HG03432 (cell line): ENCODE results near the gene NAV2.
"Not testable (repeated sequence)": the region's sequence is repeated elsewhere in the genome, so short reads cannot be mapped to it uniquely, and the experiment has no call there.

Experiments used
- ATAC-seq: cut with Tn5 transposase; IDR thresholded peaks from one replicate; pipeline ENCODE4 v1.9.1; 2021; ENCODE audit warnings: mild to moderate bottlenecking, moderate library complexity; ENCODE audit not compliant: unreplicated experiment

The NAV2 gene

GRCh38 chr11:20066013-20066782, 353.6 kb downstream of the NAV2 start:
- ATAC-seq = no peak

DNA sequence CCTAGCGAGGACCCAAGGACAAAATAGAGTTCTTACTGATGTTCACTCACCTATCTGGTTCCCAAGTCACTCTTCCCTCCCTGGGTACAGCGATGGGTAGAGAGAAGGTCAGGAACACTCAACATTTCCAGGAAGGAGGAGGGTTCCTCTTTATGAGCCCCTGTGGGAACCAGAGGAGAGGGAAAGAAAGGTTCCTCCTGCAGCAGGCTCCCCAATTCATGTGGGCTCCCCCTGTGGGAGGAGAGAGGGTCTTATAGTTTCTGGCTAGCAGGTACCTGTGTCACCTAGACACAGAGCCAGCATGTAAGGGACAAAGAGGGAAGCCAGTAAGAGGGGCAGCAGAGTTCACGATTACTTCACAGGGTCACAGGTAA, 354.1 kb downstream of the NAV2 start:
- ATAC-seq = no peak

GRCh38 chr11:20067665-20068064, 355.0 kb downstream of the NAV2 start:
- ATAC-seq = no peak

DNA sequence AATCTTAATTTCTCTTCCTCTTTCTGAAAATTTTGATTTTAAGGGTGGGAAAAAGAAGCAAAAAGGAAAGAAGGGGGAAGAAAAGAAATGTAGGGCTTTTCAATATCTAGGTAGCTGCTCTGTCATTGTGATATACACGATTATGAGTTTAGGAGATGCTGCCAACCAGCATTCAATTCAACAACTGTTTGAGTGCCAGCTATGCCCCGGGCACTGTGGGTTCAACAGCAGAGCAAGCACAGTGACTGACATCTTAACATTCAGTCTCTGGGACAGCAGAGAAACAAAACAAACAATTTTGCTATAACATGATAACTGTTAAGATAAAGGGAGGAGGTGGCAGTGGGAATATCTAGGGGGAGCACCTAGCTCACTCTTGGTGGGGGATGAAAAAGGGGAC, 356.1 kb downstream of the NAV2 start:
- ATAC-seq = no peak

- no peak for ATAC-seq
Observed at GRCh38 chr11:20070459-20070858, 357.8 kb downstream of the NAV2 start.

DNA sequence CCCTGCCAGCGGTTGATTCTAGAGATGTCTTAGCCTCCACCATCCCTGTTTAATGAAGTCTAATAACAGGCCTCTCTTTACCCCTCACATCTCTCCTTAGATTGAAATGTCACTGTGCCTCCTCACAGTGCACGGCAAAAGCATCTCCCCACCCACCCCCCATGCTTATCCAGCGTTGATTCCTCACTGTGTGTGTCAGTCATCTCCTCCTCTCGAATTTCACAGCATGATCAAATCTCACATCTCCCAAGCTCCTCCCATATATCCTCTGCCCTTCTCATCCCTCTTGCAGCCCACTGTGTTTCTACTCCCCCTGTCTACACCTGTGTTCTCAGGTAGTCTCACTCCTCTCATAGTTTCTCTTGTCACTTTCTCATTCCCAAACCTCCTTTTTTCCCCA, 363.0 kb downstream of the NAV2 start:
- ATAC-seq = no peak

- ATAC-seq = no peak
Observed at GRCh38 chr11:20078846-20079245, 366.2 kb downstream of the NAV2 start.

DNA sequence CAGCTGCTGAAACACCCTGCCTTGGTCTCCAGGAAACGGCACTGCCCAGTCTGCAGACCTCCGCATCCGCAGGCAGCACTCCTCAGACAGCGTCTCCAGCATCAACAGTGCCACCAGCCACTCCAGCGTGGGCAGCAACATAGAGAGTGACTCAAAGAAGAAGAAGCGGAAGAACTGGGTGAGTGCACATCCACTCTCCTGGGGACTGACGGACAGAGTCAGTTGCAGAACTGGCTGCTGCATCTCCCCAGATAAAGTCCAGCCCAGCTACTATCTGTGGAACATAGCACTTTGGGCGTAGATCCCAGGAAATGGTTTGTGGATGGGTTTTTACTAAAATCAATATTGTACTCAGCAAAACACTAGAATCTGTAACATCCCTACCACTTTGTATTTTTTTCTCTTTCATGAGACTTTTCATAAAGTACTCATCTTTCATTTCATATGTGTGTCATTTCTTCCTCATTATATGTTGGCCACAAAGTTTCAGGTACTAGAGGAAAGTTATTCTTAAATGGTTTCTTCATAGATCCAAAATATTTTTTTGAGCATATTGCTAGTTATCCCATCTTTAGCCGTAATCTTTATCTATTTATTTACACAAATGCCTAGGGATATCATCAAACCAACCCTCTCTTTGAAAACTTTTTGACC, 367.5 kb downstream of the NAV2 start:
- no peak for ATAC-seq

GRCh38 chr11:20081336-20081735, 368.7 kb downstream of the NAV2 start:
- ATAC-seq = no peak

GRCh38 chr11:20083877-20084276, 371.2 kb downstream of the NAV2 start:
- ATAC-seq = not testable (repeated sequence)

GRCh38 chr11:20084921-20085814, 372.5 kb downstream of the NAV2 start:
- no peak for ATAC-seq

DNA sequence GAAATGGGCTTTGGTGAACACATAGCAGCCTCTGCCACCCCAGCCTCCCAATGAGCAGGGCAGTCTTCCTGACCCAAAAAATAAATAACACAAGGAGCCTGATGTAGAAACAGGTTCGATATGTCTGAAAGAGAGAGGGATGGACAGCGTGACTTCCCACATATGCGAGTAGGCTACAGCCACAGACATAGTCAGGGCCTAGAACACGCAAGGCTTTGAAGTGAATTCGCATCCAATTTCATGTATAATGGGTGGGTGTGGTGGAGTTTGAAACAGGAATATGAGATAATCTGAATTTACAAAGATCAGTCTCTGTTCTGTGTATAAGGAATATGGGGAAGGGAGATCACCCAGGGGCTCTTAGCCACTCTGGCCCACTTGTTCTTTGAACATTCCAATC, 373.3 kb downstream of the NAV2 start:
- ATAC-seq = no peak

- no peak for ATAC-seq
Observed at GRCh38 chr11:20087118-20087521, 374.5 kb downstream of the NAV2 start.

- no peak for ATAC-seq
Observed at GRCh38 chr11:20088397-20089225, 376.0 kb downstream of the NAV2 start.

- ATAC-seq = no peak
Observed at GRCh38 chr11:20089367-20089766, 376.7 kb downstream of the NAV2 start.

DNA sequence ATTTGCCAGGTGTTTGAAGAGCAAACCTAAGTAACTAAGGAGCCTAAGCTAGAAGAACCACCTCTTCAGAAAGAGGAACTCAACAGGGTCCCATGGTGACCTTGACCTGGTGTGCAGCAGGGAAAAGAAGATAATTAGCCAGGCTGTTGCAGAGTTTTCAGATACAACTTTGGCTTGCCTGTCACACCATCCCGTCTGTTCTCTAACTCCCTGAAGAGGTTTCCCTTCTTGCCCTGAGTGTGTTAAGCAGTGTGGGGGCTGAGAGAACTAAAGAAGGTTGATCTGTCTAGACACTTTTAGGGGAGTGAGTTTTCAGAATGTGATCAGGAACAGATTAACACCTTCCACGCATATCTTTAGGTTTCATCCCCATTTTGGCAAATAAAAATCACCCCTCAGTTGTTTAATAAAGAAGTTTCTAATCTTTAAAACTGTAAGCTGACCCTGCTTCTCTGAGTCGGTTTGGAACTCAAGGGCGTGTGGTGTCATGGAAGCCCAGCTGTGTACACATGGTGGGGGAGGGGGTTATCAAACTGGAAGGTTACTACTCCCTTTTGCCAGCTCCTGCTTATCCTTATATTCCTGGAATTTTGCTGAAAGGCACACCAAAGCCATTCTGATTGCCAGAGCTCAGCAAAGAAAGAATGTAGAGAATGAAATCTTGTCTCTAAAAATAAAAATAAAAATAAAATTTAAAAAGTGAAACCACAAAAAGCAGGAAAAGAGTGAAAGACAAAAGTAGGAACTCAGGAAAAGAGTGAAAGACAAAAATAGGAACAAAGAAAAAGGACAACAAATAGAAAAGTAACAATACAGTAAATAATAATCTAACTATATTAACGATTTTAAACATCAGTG, 377.4 kb downstream of the NAV2 start:
- no peak for ATAC-seq

- ATAC-seq = no peak
Observed at GRCh38 chr11:20090654-20091374, 378.2 kb downstream of the NAV2 start.

GRCh38 chr11:20093775-20094174, 381.1 kb downstream of the NAV2 start:
- ATAC-seq = no peak

DNA sequence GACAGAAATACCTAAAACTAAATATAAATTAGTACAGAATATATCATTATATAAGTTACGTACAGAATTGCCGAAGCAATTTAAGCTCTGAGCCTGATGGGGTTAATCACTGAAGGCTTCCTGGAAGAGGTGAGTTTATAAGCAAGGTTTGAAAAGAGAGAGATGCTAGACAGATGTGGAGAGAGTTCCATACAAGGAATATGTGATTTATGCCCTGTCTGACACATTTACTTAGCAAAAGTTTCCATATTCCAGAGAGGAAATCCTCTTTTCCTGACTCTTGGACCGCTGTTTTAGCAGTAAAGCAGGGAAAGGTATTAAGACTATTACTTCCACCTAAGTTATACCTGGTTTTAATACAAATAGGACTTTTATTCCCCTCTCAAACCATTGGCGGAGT, 382.6 kb downstream of the NAV2 start:
- ATAC-seq = no peak
